K562 (cell line): ENCODE measurements around the gene ASIC5. TPM values are rescaled to one million over a fixed set of nuclear protein-coding genes. Genes with fewer than 3 reads are reported as not detected.

ENCODE experiments used
- ATAC-seq: fragments of 200-7000 bp; cut with Tn5 transposase; 3 replicates; pipeline ENCODE4 v1.9.1; 2020; ENCODE audit warnings: moderate library complexity
- BruUV-seq: library from RNA; stranded (reverse); fragments of 400-500 nt; replicated peaks from 2 replicates; lab custom pipeline; 2021; lab: Mats Ljungman, UMichigan
- CTCF ChIA-PET: fragments of 300-600 bp; formaldehyde crosslinking; extraction: SDS; loops from one replicate; lab custom pipeline; 2021; ENCODE audit warnings: low intra/inter-chr PET ratio; lab: Yijun Ruan, JAX
- POLR2A ChIA-PET: fragments of 300-600, 350-650 bp; sonication (Branson Sonifier 250); formaldehyde crosslinking; extraction: SDS; loops from one replicate; lab custom pipeline; 2021; ENCODE audit warnings: antibody characterized with exemption, inconsistent platforms; lab: Yijun Ruan, JAX
- DNase-seq, 4 experiments: peaks; one replicate each; pipeline versions ENCODE4 v3.0.0 to v3.0.0-alpha.2; 2011 to 2018; ENCODE audit warnings: low spot score in 3 of 4, mixed read lengths in 3 of 4; ENCODE audit errors: extremely low read depth in 1 of 4
- FAIRE-seq: peaks from 2 replicates; lab custom pipeline; 2011; peaks lifted over from hg19 to GRCh38; lab: Jason Lieb, UNC
- H2AFZ ChIP-seq: 2 replicates; pipeline ENCODE4 v1.6.0; 2011; ENCODE audit warnings: low read depth, low read length, control low read depth, inconsistent platforms
- H3K27ac ChIP-seq: fragments of 200-600 bp; 3 replicates; pipeline ENCODE4 v1.8.0; 2011; ENCODE audit warnings: low read depth, mild to moderate bottlenecking, control low read depth, inconsistent platforms, low read length, moderate library complexity, mixed read lengths; ENCODE audit errors: extremely low read depth
- H3K27me3 ChIP-seq, 2 experiments: fragments of 300-600 bp in 1 of 2; 2 replicates in 1 of 2; 3 replicates in 1 of 2; pipeline versions ENCODE4 v1.6.0 to v1.8.0; 2011; ENCODE audit warnings: inconsistent platforms in 2 of 2, low read length in 2 of 2, mild to moderate bottlenecking in 1 of 2, mixed read lengths in 1 of 2, moderate library complexity in 1 of 2; ENCODE audit not compliant: control insufficient read depth in 2 of 2, insufficient read depth in 2 of 2
- H3K36me3 ChIP-seq: fragments of 300-600 bp; 3 replicates; pipeline ENCODE4 v1.8.0; 2011; ENCODE audit warnings: mild to moderate bottlenecking, low read length, inconsistent platforms; ENCODE audit not compliant: control insufficient read depth, insufficient read depth
- H3K4me1 ChIP-seq, 2 experiments: fragments of 200-600 bp in 1 of 2; replicated peaks in 1 of 2; 2 replicates in 1 of 2; 3 replicates in 1 of 2; pipeline versions ENCODE4 v1.5.1 to v1.8.0; 2011; ENCODE audit warnings: inconsistent platforms in 2 of 2, low read length in 2 of 2, mild to moderate bottlenecking in 1 of 2, mixed read lengths in 1 of 2, moderate library complexity in 1 of 2; ENCODE audit not compliant: control insufficient read depth in 2 of 2, insufficient read depth in 2 of 2
- H3K4me2 ChIP-seq: 2 replicates; pipeline ENCODE4 v1.6.1; 2011; ENCODE audit warnings: low read length, control low read depth, inconsistent platforms, mixed read lengths; ENCODE audit not compliant: insufficient read depth
- H3K4me3 ChIP-seq: fragments of 200-600 bp; sonication (generic), shearing (Covaris generic); 2 replicates; pipeline ENCODE4 v1.5.1; 2016; ENCODE audit warnings: control low read depth, inconsistent platforms
- H3K79me2 ChIP-seq: fragments of 200-600 bp; 3 replicates; pipeline ENCODE4 v1.8.0; 2011; ENCODE audit warnings: low read length, inconsistent platforms; ENCODE audit not compliant: control insufficient read depth, insufficient read depth
- H3K9ac ChIP-seq, 2 experiments: 2 replicates each; pipeline versions ENCODE4 v1.6.0 to v1.6.1; 2011; ENCODE audit warnings: low read depth in 2 of 2, low read length in 2 of 2, control low read depth in 1 of 2, inconsistent platforms in 1 of 2, mild to moderate bottlenecking in 1 of 2, mixed read lengths in 1 of 2; ENCODE audit not compliant: insufficient read depth in 1 of 2
- H3K9me1 ChIP-seq: one replicate; pipeline ENCODE4 v1.6.0; 2011; ENCODE audit warnings: inconsistent platforms, mild to moderate bottlenecking, low read length, moderate library complexity; ENCODE audit not compliant: control insufficient read depth, insufficient read depth
- H3K9me3 ChIP-seq: replicated peaks from 2 replicates; pipeline ENCODE4 v1.5.1; 2011; ENCODE audit warnings: low read depth, low read length, inconsistent platforms; ENCODE audit not compliant: control insufficient read depth, insufficient read depth
- H4K20me1 ChIP-seq: replicated peaks from 2 replicates; pipeline ENCODE4 v1.6.1; 2011; ENCODE audit warnings: low read length, inconsistent platforms, mixed read lengths; ENCODE audit not compliant: control insufficient read depth, insufficient read depth
- CTCF ChIP-seq, 3 experiments: IDR thresholded peaks in 2 of 3; conservative IDR thresholded peaks in 1 of 3; 2 replicates each; pipeline ENCODE4 v1.5.1; 2011 to 2012; ENCODE audit warnings: low read length in 3 of 3, mild to moderate bottlenecking in 3 of 3, control low read depth in 2 of 3, improper control_type of control experiment in 1 of 3, inconsistent platforms in 1 of 3, low read depth in 1 of 3, mixed read lengths in 1 of 3, moderate library complexity in 1 of 3; ENCODE audit not compliant: insufficient read depth in 2 of 3
- GTF3C2 ChIP-seq: IDR thresholded peaks from 3 replicates; pipeline ENCODE4 v1.6.1; 2011; ENCODE audit warnings: borderline replicate concordance, mild to moderate bottlenecking, moderate library complexity; ENCODE audit not compliant: insufficient read length; ENCODE audit errors: extremely low read depth
- HNRNPH1 ChIP-seq: fragments of 200-400 bp; formaldehyde crosslinking; optimal IDR thresholded peaks from 2 replicates; pipeline ENCODE3; 2017; ENCODE audit warnings: low read depth, mild to moderate bottlenecking, low read length, moderate library complexity
- RAD21 ChIP-seq, 2 experiments: fragments of 250-450 bp in 1 of 2; fragments of 450-650 bp in 1 of 2; sonication (Bioruptor Pico) in 1 of 2; formaldehyde crosslinking in 1 of 2; IDR thresholded peaks in 1 of 2; conservative IDR thresholded peaks in 1 of 2; 2 replicates each; pipeline versions ENCODE4 v1.4.0 to v1.8.0; 2020 to 2022; ENCODE audit warnings: mild to moderate bottlenecking in 2 of 2, moderate library complexity in 1 of 2
- TAF7 ChIP-seq: fragments of 450-650 bp; IDR thresholded peaks from 2 replicates; pipeline ENCODE4 v1.6.1; 2016; ENCODE audit warnings: missing genetic modification characterization, missing compliant biosample characterization
- YY1 ChIP-seq, 3 experiments: IDR thresholded peaks; 2 replicates each; pipeline ENCODE4 v1.6.1; 2011; ENCODE audit warnings: low read length in 2 of 3, mild to moderate bottlenecking in 2 of 3, moderate library complexity in 2 of 3, borderline replicate concordance in 1 of 3, control low read depth in 1 of 3, low read depth in 1 of 3; ENCODE audit not compliant: insufficient read depth in 3 of 3, insufficient replicate concordance in 2 of 3, control insufficient read depth in 1 of 3, insufficient read length in 1 of 3; ENCODE audit errors: extremely low read depth in 1 of 3
- WGBS: fragments of 100-300 bp; shearing (Covaris generic); methylation state at CpG from one replicate; pipeline ENCODE4 v1.1.6; 2016; ENCODE audit warnings: low coverage, mixed read lengths; ENCODE audit not compliant: insufficient coverage; ENCODE audit errors: missing lambda C conversion rate; 5-methylcytosine and 5-hydroxymethylcytosine counted together
- in situ Hi-C: fragments of 300-500 bp; cut with MboI; formaldehyde crosslinking; loops from 4 replicates; pipeline ENCODE4 v1.15.0; 2018; ENCODE audit warnings: inconsistent platforms, mixed read lengths
- intact Hi-C: fragments of 100-400 bp; cut with micrococcal nuclease; formaldehyde crosslinking; loops from 2 replicates; pipeline ENCODE4 v1.14.2; 2022
- polyA plus RNA-seq, 8 experiments: library from polyadenylated mRNA; depleted of rRNA in 4 of 8; stranded (reverse) in 5 of 8; unstranded in 3 of 8; fragments of >200 nt; fragmentation: Nextera tagmentation in 2 of 8; fragmentation: Illumina TruSeq in 1 of 8; extraction: Ambion mirVana in 2 of 8; extraction: Trizol in 1 of 8; gene quantifications; 2 replicates each; pipeline versions ENCODE4 v1.2.1 to v1.2.3, GENCODE V29; 2011 to 2014; ENCODE audit warnings: inconsistent platforms in 1 of 8, missing spikeins in 1 of 8
- total RNA-seq, 7 experiments: library from RNA; depleted of rRNA in 6 of 7; stranded (reverse); fragments of >200 nt in 6 of 7; fragmentation: Illumina TruSeq in 2 of 7; extraction: Trizol in 2 of 7; gene quantifications; 2 replicates each; pipeline versions ENCODE4 v1.2.1 to v1.2.3, GENCODE V29; 2011 to 2021; ENCODE audit warnings: low replicate concordance in 1 of 7

The ASIC5 gene
- total and polyA plus RNA-seq, 9 of the 15 experiments (the other 6 are each of a cell fraction or from before 2014, with no cell fraction given), result not detected

GRCh38 chr4:155789391-155789790 is 76.7 kb downstream of the ASIC5 start (continued):
- TF ChIP-seq GTF3C2 (no peak), TAF7 (no peak)

- no peak for FAIRE-seq
- POLR2A ChIA-PET, result no interaction called here
- in situ Hi-C loops, result no loop called here
Measured at GRCh38 chr4:155787113-155787710, 78.9 kb downstream of the ASIC5 start.

More at GRCh38 chr4:155787113-155787710, 78.9 kb downstream of the ASIC5 start:
- no peak overlapping the region for H3K27ac ChIP-seq
- H3K4me3 ChIP-seq, result no peak overlapping the region
- CTCF ChIA-PET, result no interaction called here
- no peak for ATAC-seq
- TF ChIP-seq CTCF (IDR thresholded peaks at IDR 0.05 in 2 of 3, conservative IDR thresholded peaks at IDR 0.05 in 1 of 3; ENCODE audit: insufficient read depth in 2 of 3, low read depth in 1 of 3, low read length in 3 of 3) (peak in 2 of 3 experiments; percentile 22 to 34; a peak in 1 of 6 replicates), RAD21 (CRISPR knock-in tag; conservative IDR thresholded peaks at IDR 0.05 in 1 of 2, IDR thresholded peaks at IDR 0.05 in 1 of 2) (peak; percentile 33 to 52), YY1 (IDR thresholded peaks at IDR 0.05; ENCODE audit: borderline replicate concordance in 1 of 3, control insufficient read depth in 1 of 3, extremely low read depth in 1 of 3, insufficient read depth in 3 of 3, insufficient read length in 1 of 3, insufficient replicate concordance in 2 of 3, low read depth in 1 of 3, low read length in 2 of 3) (peak in 1 of 3 experiments; percentile 60), HNRNPH1 (no peak)
- TF ChIP-seq, all 486 proteins: peak for 3
- Histone ChIP-seq H3K27me3 (no peaks in the 10 kb centered on the region), H4K20me1 (no peaks in the 10 kb centered on the region), H2AFZ (no peak overlapping the region), H3K9ac (no peak overlapping the region), H3K36me3 (no peaks in the 10 kb centered on the region), H3K79me2 (no peaks in the 10 kb centered on the region), H3K9me3 (no peaks in the 10 kb centered on the region), H3K9me1 (no peaks in the 10 kb centered on the region), H3K4me2 (no peak overlapping the region), H3K4me1 (no peaks in the 10 kb centered on the region)
- peak in 1 of 4 experiments; percentile 5 for DNase-seq
- intact Hi-C loops, result loop anchor here (5.0 kb wide), 1 partner anchor 980 kb away; no protein-coding TSS in a partner anchor
- 4% methylated on average over 5 of the region's 5 CpGs for WGBS
- no TSS peak for BruUV-seq
